Neutrophil (primary cell): Measurements from ENCODE around the gene FAM186B.

Experiments used
- H3K27ac ChIP-seq: fragments of 200-600 bp; sonication (generic); 2 replicates; pipeline ENCODE4 v1.5.1; 2016; ENCODE audit warnings: mild to moderate bottlenecking, moderate library complexity
- H3K27me3 ChIP-seq: fragments of 200-600 bp; sonication (generic); 2 replicates; pipeline ENCODE4 v1.6.0; 2016; ENCODE audit warnings: mild to moderate bottlenecking
- H3K36me3 ChIP-seq: fragments of 200-600 bp; sonication (generic); 2 replicates; pipeline ENCODE4 v1.5.1; 2017
- H3K4me1 ChIP-seq, 2 experiments: fragments of 200-600 bp in 1 of 2; sonication (generic) in 1 of 2; 1 replicate in 1 of 2; 2 replicates in 1 of 2; pipeline versions ENCODE4 v1.5.1 to v1.6.1; 2013 to 2016; ENCODE audit warnings: low read depth in 1 of 2, low read length in 1 of 2, mild to moderate bottlenecking in 1 of 2, moderate library complexity in 1 of 2; ENCODE audit not compliant: control insufficient read depth in 1 of 2, insufficient read depth in 1 of 2
- H3K4me3 ChIP-seq, 2 experiments: fragments of 200-600 bp in 1 of 2; sonication (generic) in 1 of 2; 1 replicate in 1 of 2; 2 replicates in 1 of 2; pipeline ENCODE4 v1.5.1; 2013 to 2016; ENCODE audit warnings: low read depth in 1 of 2, low read length in 1 of 2, mild to moderate bottlenecking in 1 of 2, moderate library complexity in 1 of 2
- H3K9me3 ChIP-seq: fragments of 200-600 bp; sonication (generic); 2 replicates; pipeline ENCODE4 v1.5.1; 2016
- CTCF ChIP-seq: fragments of 200-600 bp; sonication (generic); IDR thresholded peaks from 2 replicates; pipeline ENCODE4 v1.5.1; 2016; ENCODE audit warnings: antibody characterized with exemption

FAM186B gene

GRCh38 chr12:49599961-49600360, 5.5 kb downstream of the FAM186B start:
- Histone ChIP-seq H3K9me3 (no peaks in the 10 kb centered on the region), H3K27me3 (no peaks in the 10 kb centered on the region), H3K27ac (no peak overlapping the region), H3K4me3 (no peak overlapping the region), H3K4me1 (no peaks in the 10 kb centered on the region), H3K36me3 (no peaks in the 10 kb centered on the region)
- no peak for TF ChIP-seq CTCF

- no peaks in the 10 kb centered on the region for H3K27me3 ChIP-seq
- H3K27ac ChIP-seq = no peak overlapping the region
- H3K4me3 ChIP-seq = no peak overlapping the region
- H3K4me1 ChIP-seq = no peaks in the 10 kb centered on the region
- no peaks in the 10 kb centered on the region for H3K36me3 ChIP-seq
- TF ChIP-seq CTCF = no peak
- H3K9me3 ChIP-seq = no peaks in the 10 kb centered on the region
Observed at GRCh38 chr12:49598527-49598926, 6.9 kb downstream of the FAM186B start.

- no peaks in the 10 kb centered on the region for H3K36me3 ChIP-seq
- no peak overlapping the region for H3K4me3 ChIP-seq
- H3K27me3 ChIP-seq = no peaks in the 10 kb centered on the region
- TF ChIP-seq CTCF = no peak
- H3K27ac ChIP-seq = peak overlapping the region; percentile 30
- no peaks in the 10 kb centered on the region for H3K9me3 ChIP-seq
- H3K4me1 ChIP-seq = peaks cover 4 to 6% of the 10 kb centered on the region in 2 experiments
Observed at GRCh38 chr12:49588721-49589516, 16.5 kb downstream of the FAM186B start.

GRCh38 chr12:49588281-49588680, 17.2 kb downstream of the FAM186B start:
- Histone ChIP-seq H3K27me3 (no peaks in the 10 kb centered on the region), H3K36me3 (no peaks in the 10 kb centered on the region), H3K9me3 (no peaks in the 10 kb centered on the region), H3K27ac (peak overlapping the region; percentile 30), H3K4me1 (peaks cover 4 to 6% of the 10 kb centered on the region in 2 experiments), H3K4me3 (no peak overlapping the region)
- no peak for TF ChIP-seq CTCF

DNA sequence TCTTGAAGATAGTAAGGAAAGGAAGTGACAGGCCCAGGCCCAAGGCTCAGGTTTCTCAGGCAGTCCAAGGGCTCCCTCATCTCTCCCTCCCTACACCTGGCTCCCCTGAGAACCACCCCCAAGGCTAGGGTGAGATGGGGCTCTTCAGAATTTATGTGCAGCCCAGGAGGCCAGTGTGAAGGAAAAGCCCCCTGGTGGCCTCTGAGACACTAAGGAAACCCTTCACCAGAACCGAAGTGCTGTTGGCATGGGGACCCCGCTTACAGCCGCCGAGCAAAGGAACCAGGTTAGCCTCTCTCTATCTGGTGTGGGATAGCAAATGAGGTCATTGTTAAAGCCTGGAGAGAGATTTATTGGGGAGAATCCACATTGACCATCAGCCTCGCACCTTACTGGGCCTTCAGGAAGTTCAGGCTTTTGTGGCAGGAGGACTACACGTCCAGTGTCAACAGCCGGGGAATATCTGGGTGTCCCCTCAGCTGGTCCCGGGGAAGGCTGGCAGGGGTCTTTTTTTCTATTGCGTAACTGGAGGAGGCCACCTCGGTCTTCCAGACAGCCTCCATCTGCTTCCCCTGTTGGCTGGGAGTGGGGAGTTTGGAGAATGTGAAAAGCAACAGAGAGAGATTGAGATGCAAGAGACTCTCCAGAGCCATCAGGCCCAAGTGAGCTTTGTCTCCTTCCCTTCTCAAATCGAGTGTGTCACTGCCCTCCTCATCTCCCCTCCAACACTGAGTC, 18.1 kb downstream of the FAM186B start:
- Histone ChIP-seq H3K27ac (no peak overlapping the region), H3K4me3 (no peak overlapping the region), H3K36me3 (no peaks in the 10 kb centered on the region)

More for the DNA sequence above, 18.1 kb downstream of the FAM186B start:
- Histone ChIP-seq H3K9me3 (no peaks in the 10 kb centered on the region), H3K4me1 (peaks cover 4 to 6% of the 10 kb centered on the region in 2 experiments), H3K27me3 (no peaks in the 10 kb centered on the region)
- TF ChIP-seq CTCF = no peak
